HepG2 (cell line): ENCODE data around the gene CLIC1. TPM values are rescaled to one million over a fixed set of nuclear protein-coding genes. Genes with fewer than 3 reads are reported as not detected.

Experiments
- ARID5B ChIP-seq: IDR thresholded peaks from 2 replicates; pipeline ENCODE4 v1.4.0; 2020; ENCODE audit warnings: mild to moderate bottlenecking, missing genetic modification reagents
- FOXO1 ChIP-seq: sonication (generic); formaldehyde crosslinking; IDR thresholded peaks from 2 replicates; pipeline ENCODE4 v1.4.0; 2020; ENCODE audit warnings: missing genetic modification reagents
- HINFP ChIP-seq: sonication (generic); formaldehyde crosslinking; IDR thresholded peaks from 2 replicates; pipeline ENCODE4 v1.4.0; 2020; ENCODE audit warnings: low read depth, mild to moderate bottlenecking, missing genetic modification reagents
- IRF2 ChIP-seq: IDR thresholded peaks from 2 replicates; pipeline ENCODE4 v1.6.1; 2018; ENCODE audit warnings: missing genetic modification reagents, missing compliant biosample characterization
- IRF9 ChIP-seq: sonication (generic); formaldehyde crosslinking; IDR thresholded peaks from 2 replicates; pipeline ENCODE4 v1.8.0; 2022; ENCODE audit warnings: missing genetic modification reagents, mild to moderate bottlenecking, borderline replicate concordance
- KAT8 ChIP-seq: IDR thresholded peaks from 2 replicates; pipeline ENCODE4 v1.6.1; 2016; ENCODE audit warnings: missing genetic modification reagents, missing compliant biosample characterization
- LCORL ChIP-seq, 2 experiments: fragments of 450-650 bp in 1 of 2; sonication (generic) in 1 of 2; formaldehyde crosslinking in 1 of 2; IDR thresholded peaks; 2 replicates each; pipeline versions ENCODE4 v1.5.0 to v1.6.1; 2017 to 2020; ENCODE audit warnings: antibody characterized with exemption in 1 of 2, missing genetic modification reagents in 1 of 2
- REXO4 ChIP-seq: sonication (generic); formaldehyde crosslinking; IDR thresholded peaks from 2 replicates; pipeline ENCODE4 v1.8.0; 2022; ENCODE audit warnings: missing genetic modification reagents, mild to moderate bottlenecking, borderline replicate concordance
- STAG1 ChIP-seq: sonication (generic); formaldehyde crosslinking; IDR thresholded peaks from 2 replicates; pipeline ENCODE4 v1.4.0; 2020; ENCODE audit warnings: missing genetic modification reagents
- ZNF276 ChIP-seq: sonication (generic); formaldehyde crosslinking; IDR thresholded peaks from 2 replicates; pipeline ENCODE4 v1.4.0; 2020; ENCODE audit warnings: mild to moderate bottlenecking, low read depth, missing genetic modification reagents
- ZNF280D ChIP-seq: sonication (generic); formaldehyde crosslinking; IDR thresholded peaks from 2 replicates; pipeline ENCODE4 v1.5.1; 2020; ENCODE audit warnings: mild to moderate bottlenecking, missing genetic modification reagents
- ZNF574 ChIP-seq: sonication (generic); formaldehyde crosslinking; IDR thresholded peaks from 2 replicates; pipeline ENCODE4 v1.4.0; 2020; ENCODE audit warnings: missing genetic modification reagents
- polyA plus RNA-seq, 8 experiments: library from polyadenylated mRNA; depleted of rRNA in 3 of 8; stranded (reverse) in 7 of 8; unstranded in 1 of 8; fragments of >200 nt; fragmentation: Illumina TruSeq in 4 of 8; extraction: Trizol in 4 of 8; gene quantifications; 2 replicates each; pipeline versions ENCODE4 v1.2.1 to v1.2.3, GENCODE V29; 2011 to 2016; ENCODE audit warnings: low read depth in 4 of 8, missing spikeins in 1 of 8, mixed read lengths in 1 of 8; ENCODE audit not compliant: insufficient read depth in 1 of 8
- total RNA-seq, 5 experiments: library from RNA; depleted of rRNA; stranded (reverse); fragments of >200 nt; fragmentation: Illumina TruSeq; extraction: Trizol; gene quantifications; 2 replicates each; pipeline ENCODE4 v1.2.3, GENCODE V29; 2016; ENCODE audit warnings: low read depth in 1 of 5

Gene CLIC1
- total and polyA plus RNA-seq, 2 of the 13 experiments (the other 11 are each of a cell fraction or from before 2014, with no cell fraction given) = 602 to 891 TPM

GRCh38 chr6:31769684-31770371 is 33.5 kb upstream of the CLIC1 start (continued):
- TF ChIP-seq ZNF574 (CRISPR knock-in tag) (no peak), IRF2 (CRISPR knock-in tag) (peak; percentile 80), STAG1 (CRISPR knock-in tag) (peak; percentile 91), IRF9 (CRISPR knock-in tag) (0 out of 2 replicates have a peak, but pooled peaks have one; percentile 44), LCORL (IDR thresholded peaks at IDR 0.05) (no peak), LCORL (CRISPR knock-in tag; IDR thresholded peaks at IDR 0.05) (peak; percentile 81), ARID5B (CRISPR knock-in tag) (peak; percentile 61), FOXO1 (CRISPR knock-in tag) (0 out of 2 replicates have a peak, but pooled peaks have one; percentile 38), KAT8 (CRISPR knock-in tag) (peak; percentile 64; the same call in 1 of the 2 replicates), ZNF276 (CRISPR knock-in tag) (0 out of 2 replicates have a peak, but pooled peaks have one; percentile 61), HINFP (CRISPR knock-in tag) (peak; percentile 50; the same call in 1 of the 2 replicates), REXO4 (CRISPR knock-in tag) (no peak), ZNF280D (CRISPR knock-in tag) (no peak)
